ENCODE data around the gene DCTPP1. TPM values are rescaled to one million over a fixed set of nuclear protein-coding genes. Genes with fewer than 3 reads are reported as not detected.

The DCTPP1 gene
- total and polyA plus RNA-seq, 2 of the 13 experiments (the other 11 are each of a cell fraction or from before 2014, with no cell fraction given) = 54.8 to 74.4 TPM

DNA sequence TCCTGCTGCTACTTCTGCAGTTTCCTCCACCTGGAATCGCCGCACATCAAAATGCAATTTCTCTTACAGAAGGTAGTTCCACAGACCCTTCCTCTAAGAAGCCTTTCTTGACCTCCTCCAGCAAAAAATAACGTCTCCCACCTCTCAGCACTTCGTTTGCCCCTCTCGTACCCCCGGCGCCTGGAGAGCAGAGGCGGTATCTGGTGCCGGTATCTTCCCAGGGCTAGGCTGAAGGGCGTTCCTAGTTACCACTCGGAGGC, 482 bp downstream of the DCTPP1 start:
- Histone ChIP-seq H3K4me3 (replicated peaks in 1 of 3; ENCODE audit: insufficient read depth in 1 of 3, low read depth in 2 of 3, low read length in 3 of 3) (peak overlapping the region; percentile 62 to 84 (median 78)), H3K79me2 (ENCODE audit: insufficient read depth, low read length) (peaks cover 26% of the 10 kb centered on the region), H3K27me3 (ENCODE audit: control insufficient read depth in 1 of 2, insufficient read depth in 2 of 2, low read length in 2 of 2) (no peaks in the 10 kb centered on the region), H3K9me3 (ENCODE audit: low read length) (no peaks in the 10 kb centered on the region), H4K20me1 (ENCODE audit: insufficient read depth, low read length) (no peaks in the 10 kb centered on the region), H2AFZ (ENCODE audit: low read length) (no peak overlapping the region), H3K4me2 (ENCODE audit: low read depth, low read length) (peak overlapping the region; percentile 89), H3K36me3 (replicated peaks in 1 of 2; ENCODE audit: control insufficient read depth in 1 of 2, insufficient read depth in 2 of 2, low read length in 2 of 2) (peaks cover 15 to 23% of the 10 kb centered on the region in 2 experiments; a peak in 4 of 5 replicates), H3K4me1 (ENCODE audit: insufficient read depth, low read length) (peaks cover 51% of the 10 kb centered on the region), H3K9ac (ENCODE audit: insufficient read depth, low read depth, low read length) (peak overlapping the region; percentile 73), H3K27ac (ENCODE audit: extremely low read length, insufficient read depth, low read length) (peak overlapping the region; percentile 6)
- ChIA-PET POLR2A (interaction anchor here (0.5 to 2.3 kb wide), 41 partner anchors 8 to 289 kb away, joined by 3 to 50 read pairs (median 7); partner anchors contain the start of genes CD2BP2, FBRS, TBC1D10B and ZNF48), CTCF (ENCODE audit: low intra/inter-chr PET ratio, low total read pairs) (interaction anchor here (1.3 to 1.9 kb wide), 5 partner anchors 16 to 186 kb away, joined by 3 to 13 read pairs (median 4); partner anchors contain the start of genes SEPHS2 and ZNF48)
- FAIRE-seq (no peak), DNase-seq (ENCODE audit: low spot score) (no peak), ATAC-seq (peak; percentile 30)
- intact Hi-C loops (cut with micrococcal nuclease; ENCODE audit: unreplicated experiment) = no loop called here
- in situ Hi-C loops (cut with HindIII; ENCODE audit: extremely low pct_ligation_motif_present, low pct_unique_long_range_greater_than_20kb) = no loop called here
- 11% methylated on average over 11 of the region's 11 CpGs for WGBS (ENCODE audit: low lambda C conversion rate)
- TSS peak; percentile 74 for BruUV-seq (replicated peaks)
- 0 out of 2 replicates have a peak, but pooled peaks have one; percentile 27 for TF ChIP-seq MTF2 (CRISPR knock-in tag; IDR thresholded peaks at IDR 0.05; ENCODE audit: borderline replicate concordance)
- 0 out of 2 replicates have a peak, but pooled peaks have one; percentile 4 for TF ChIP-seq ZNF20 (CRISPR knock-in tag; IDR thresholded peaks at IDR 0.05)
- TF ChIP-seq, protein P1, sequence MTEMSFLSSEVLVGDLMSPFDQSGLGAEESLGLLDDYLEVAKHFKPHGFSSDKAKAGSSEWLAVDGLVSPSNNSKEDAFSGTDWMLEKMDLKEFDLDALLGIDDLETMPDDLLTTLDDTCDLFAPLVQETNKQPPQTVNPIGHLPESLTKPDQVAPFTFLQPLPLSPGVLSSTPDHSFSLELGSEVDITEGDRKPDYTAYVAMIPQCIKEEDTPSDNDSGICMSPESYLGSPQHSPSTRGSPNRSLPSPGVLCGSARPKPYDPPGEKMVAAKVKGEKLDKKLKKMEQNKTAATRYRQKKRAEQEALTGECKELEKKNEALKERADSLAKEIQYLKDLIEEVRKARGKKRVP (CRISPR knock-in tag; IDR thresholded peaks at IDR 0.05) = 0 out of 4 replicates have a peak, but pooled peaks of 1 of the 2 experiments have one; percentile 4
- no peak for TF ChIP-seq MIXL1 (CRISPR knock-in tag; IDR thresholded peaks at IDR 0.05)
- TF ChIP-seq ZNF615 (CRISPR knock-in tag; IDR thresholded peaks at IDR 0.05; ENCODE audit: borderline replicate concordance) = 0 out of 2 replicates have a peak, but pooled peaks have one; percentile 85
- TF ChIP-seq ZBTB1 (CRISPR knock-in tag; IDR thresholded peaks at IDR 0.05; ENCODE audit: borderline replicate concordance) = 0 out of 2 replicates have a peak, but pooled peaks have one; percentile 5
- TF ChIP-seq ZNF24 (IDR thresholded peaks at IDR 0.05) = 0 out of 2 replicates have a peak, but pooled peaks have one; percentile 3
- no peak for TF ChIP-seq MAFG (CRISPR knock-in tag; IDR thresholded peaks at IDR 0.05)
- no peak for TF ChIP-seq HNRNPK (IDR thresholded peaks at IDR 0.05; ENCODE audit: low read depth, low read length, poor library complexity, severe bottlenecking)
- no peak for TF ChIP-seq ZNF274 (CRISPR knock-in tag; IDR thresholded peaks at IDR 0.05)
- TF ChIP-seq, protein P2, sequence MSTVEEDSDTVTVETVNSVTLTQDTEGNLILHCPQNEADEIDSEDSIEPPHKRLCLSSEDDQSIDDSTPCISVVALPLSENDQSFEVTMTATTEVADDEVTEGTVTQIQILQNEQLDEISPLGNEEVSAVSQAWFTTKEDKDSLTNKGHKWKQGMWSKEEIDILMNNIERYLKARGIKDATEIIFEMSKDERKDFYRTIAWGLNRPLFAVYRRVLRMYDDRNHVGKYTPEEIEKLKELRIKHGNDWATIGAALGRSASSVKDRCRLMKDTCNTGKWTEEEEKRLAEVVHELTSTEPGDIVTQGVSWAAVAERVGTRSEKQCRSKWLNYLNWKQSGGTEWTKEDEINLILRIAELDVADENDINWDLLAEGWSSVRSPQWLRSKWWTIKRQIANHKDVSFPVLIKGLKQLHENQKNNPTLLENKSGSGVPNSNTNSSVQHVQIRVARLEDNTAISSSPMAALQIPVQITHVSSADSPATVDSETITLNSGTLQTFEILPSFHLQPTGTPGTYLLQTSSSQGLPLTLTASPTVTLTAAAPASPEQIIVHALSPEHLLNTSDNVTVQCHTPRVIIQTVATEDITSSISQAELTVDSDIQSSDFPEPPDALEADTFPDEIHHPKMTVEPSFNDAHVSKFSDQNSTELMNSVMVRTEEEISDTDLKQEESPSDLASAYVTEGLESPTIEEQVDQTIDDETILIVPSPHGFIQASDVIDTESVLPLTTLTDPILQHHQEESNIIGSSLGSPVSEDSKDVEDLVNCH (CRISPR knock-in tag; IDR thresholded peaks at IDR 0.05) = 0 out of 2 replicates have a peak, but pooled peaks have one; percentile 43
- TF ChIP-seq GFI1 (CRISPR knock-in tag; IDR thresholded peaks at IDR 0.05; ENCODE audit: borderline replicate concordance) = peak; percentile 61; the same call in 1 of the 2 replicates
- TF ChIP-seq, protein P3, sequence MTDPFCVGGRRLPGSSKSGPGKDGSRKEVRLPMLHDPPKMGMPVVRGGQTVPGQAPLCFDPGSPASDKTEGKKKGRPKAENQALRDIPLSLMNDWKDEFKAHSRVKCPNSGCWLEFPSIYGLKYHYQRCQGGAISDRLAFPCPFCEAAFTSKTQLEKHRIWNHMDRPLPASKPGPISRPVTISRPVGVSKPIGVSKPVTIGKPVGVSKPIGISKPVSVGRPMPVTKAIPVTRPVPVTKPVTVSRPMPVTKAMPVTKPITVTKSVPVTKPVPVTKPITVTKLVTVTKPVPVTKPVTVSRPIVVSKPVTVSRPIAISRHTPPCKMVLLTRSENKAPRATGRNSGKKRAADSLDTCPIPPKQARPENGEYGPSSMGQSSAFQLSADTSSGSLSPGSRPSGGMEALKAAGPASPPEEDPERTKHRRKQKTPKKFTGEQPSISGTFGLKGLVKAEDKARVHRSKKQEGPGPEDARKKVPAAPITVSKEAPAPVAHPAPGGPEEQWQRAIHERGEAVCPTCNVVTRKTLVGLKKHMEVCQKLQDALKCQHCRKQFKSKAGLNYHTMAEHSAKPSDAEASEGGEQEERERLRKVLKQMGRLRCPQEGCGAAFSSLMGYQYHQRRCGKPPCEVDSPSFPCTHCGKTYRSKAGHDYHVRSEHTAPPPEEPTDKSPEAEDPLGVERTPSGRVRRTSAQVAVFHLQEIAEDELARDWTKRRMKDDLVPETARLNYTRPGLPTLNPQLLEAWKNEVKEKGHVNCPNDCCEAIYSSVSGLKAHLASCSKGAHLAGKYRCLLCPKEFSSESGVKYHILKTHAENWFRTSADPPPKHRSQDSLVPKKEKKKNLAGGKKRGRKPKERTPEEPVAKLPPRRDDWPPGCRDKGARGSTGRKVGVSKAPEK (CRISPR knock-in tag; IDR thresholded peaks at IDR 0.05; ENCODE audit: borderline replicate concordance) = no peak
- TF ChIP-seq ZNF563 (CRISPR knock-in tag; IDR thresholded peaks at IDR 0.05) = peak; percentile 60; the same call in 1 of the 2 replicates
- 0 out of 2 replicates have a peak, but pooled peaks have one; percentile 3 for TF ChIP-seq PRMT3 (CRISPR knock-in tag; IDR thresholded peaks at IDR 0.05; ENCODE audit: borderline replicate concordance, low read depth)
- TF ChIP-seq, protein P4, sequence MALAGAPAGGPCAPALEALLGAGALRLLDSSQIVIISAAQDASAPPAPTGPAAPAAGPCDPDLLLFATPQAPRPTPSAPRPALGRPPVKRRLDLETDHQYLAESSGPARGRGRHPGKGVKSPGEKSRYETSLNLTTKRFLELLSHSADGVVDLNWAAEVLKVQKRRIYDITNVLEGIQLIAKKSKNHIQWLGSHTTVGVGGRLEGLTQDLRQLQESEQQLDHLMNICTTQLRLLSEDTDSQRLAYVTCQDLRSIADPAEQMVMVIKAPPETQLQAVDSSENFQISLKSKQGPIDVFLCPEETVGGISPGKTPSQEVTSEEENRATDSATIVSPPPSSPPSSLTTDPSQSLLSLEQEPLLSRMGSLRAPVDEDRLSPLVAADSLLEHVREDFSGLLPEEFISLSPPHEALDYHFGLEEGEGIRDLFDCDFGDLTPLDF (CRISPR knock-in tag; IDR thresholded peaks at IDR 0.05) = no peak

Data from HepG2 (cell line).